Measurements from ENCODE around the gene RARRES2. TPM values are rescaled to one million over a fixed set of nuclear protein-coding genes. Genes with fewer than 3 reads are reported as not detected.

RARRES2 gene
- total RNA-seq, 1 donor from 2014 or later, result not detected

DNA sequence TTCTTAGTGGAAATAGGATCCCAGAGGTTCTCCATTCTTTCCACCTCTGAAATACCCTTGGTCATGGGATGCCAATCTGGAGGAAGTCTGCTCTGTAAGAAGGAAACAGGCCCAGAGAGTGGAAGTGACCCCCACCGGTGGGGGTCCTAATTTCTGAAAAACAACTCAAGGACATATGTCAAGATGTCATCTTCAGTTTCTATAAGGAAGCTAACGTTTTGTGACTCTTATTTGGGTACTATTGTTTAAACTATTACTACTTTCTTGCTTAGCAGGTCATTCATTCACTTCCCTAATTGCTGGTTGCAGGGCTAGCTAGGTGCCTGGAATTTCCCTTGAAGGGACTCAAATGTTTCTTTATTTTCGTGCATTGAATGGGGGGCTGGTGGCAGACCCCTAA is 35.8 kb upstream of the RARRES2 start:
- DNase-seq (ENCODE audit: low read depth, low spot score), result no peak

DNA sequence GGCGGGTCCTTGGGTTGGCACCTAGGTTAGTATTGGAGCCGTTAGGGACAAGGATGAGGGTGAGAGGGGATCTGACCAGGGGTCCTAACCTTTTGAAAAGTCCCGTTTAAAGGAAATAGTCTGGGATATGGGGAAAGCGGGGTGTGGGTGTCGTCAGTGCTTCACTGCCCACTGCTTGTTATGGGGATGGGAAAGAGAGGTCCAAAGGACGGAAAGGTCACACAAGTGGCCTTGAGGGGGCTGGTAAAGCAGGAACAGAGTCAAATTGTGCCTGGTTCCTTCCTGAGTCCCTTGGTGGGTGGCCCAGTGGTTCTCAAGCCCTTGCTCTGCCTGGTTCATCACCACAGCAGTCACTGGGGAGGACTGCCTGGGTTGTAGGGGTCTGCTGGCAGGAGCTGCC is 35.1 kb upstream of the RARRES2 start:
- no peak for DNase-seq (ENCODE audit: low read depth, low spot score)

DNA sequence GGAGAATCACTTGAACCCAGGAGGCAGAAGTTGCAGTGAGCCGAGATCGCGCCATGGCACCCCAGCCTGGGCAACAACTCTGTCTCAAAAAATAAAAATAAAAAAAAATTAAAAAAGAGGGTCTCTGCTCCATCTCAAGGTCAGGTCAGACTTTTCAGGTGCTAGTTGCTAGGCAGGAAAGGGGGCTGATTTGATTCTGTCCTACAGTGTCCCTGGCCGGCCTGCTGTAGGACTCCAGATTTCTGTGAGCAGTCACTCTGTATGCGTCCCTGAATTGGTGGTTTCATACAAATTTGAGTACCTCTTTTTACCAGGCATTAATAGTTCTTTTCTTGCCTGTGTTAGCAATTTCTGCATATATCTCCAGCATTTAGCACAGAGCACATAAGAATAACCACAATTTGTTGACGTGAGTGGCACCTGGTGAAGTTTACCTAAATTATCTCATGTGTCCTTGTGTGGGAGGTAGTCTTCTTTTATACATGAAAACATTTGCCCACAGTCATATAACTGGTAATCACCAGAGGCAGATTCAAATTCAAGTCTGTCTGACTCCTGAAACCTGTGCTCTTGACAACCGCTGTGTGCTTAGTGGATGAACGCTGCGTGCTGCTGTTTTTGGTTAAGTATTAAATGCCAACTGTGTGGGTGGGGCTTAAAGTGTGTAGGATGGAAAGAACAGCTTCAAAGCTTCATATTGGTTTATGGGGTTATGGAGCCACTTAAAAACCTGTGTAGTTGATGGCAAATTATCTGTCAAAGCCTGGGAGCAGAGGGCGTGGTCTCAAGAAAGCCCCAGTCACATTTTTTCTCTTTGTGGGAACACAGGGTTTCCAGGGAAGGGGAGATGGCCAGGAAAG is 34.5 kb upstream of the RARRES2 start:
- DNase-seq (ENCODE audit: low read depth, low spot score), result no peak

DNA sequence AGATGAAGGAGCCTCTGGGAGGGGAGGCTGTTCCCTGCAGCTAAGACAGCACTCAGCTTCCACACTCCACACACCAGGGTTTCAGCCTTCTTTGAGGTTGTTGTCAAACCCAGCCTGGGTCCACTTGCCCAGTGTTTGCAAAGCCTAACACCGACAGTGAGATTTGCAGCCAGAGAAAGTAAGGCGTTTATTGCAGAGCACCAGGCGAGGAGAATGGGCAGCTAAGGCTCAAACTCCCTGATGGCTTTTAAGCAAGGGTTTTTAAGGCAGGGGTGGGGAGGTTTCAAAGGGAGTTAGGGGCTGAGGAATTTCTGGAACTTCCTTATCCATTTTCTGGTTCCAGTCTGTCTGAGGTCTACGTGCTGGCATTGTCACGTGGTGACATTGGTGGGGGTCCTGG is 33.0 kb upstream of the RARRES2 start:
- DNase-seq (ENCODE audit: low read depth, low spot score), result no peak

DNA sequence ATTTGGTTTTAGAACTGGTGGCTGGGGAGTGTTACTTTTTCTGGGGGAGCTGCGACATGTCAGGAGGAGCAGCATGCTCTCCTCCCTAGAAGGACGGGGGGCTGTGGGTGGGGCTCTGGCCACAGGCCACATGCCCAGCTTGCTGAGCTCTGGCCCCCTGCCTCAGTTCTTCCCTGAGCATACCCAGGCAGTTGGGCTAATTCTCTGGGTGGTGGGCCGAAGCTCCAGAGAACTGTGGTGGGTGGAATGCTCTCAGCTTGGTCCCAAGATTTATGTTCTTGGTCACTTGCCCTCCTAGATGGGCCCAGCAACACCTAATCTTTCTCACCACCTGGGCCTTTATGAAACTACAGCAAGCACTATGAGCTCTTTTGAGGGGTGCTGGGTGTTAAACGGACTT is 32.6 kb upstream of the RARRES2 start:
- DNase-seq (ENCODE audit: low read depth, low spot score), result no peak

DNA sequence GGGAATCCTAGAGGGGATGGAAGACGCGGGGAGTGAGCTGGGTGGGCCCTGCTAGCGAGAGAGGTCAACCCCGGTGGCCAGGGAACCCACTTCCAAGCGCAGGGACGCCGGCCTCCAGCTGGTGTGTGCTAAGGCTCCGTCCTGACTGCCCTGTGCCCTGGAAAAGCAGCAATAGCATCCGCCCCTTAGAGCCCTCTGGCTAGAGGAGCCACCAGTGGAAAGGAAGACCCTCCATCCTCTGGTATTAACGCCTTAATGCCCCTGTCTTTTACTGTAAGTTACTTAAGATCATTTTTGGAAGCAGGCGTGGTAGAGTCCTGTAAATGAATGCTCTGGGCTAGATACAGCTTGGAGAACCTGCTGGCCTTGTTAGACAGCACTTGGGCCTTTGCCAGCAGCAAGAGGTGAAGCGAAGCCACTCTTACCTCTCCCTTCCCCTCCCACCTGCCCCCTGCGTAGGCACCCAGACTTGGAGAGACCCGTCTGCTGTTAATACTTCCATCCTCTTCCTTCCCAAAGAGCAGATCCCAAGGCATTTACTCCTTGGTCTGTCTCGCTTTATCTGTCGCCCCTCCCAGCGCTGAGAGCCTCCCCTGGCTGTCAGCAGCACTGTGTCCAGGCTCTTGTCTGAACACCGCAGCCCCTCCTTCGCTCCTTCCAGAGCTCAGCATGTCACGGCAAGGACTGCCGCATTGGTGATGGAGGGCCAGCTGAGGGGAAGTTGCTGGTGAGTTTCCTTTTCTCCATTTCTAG is 31.8 kb upstream of the RARRES2 start:
- DNase-seq (ENCODE audit: low read depth, low spot score), result no peak

DNA sequence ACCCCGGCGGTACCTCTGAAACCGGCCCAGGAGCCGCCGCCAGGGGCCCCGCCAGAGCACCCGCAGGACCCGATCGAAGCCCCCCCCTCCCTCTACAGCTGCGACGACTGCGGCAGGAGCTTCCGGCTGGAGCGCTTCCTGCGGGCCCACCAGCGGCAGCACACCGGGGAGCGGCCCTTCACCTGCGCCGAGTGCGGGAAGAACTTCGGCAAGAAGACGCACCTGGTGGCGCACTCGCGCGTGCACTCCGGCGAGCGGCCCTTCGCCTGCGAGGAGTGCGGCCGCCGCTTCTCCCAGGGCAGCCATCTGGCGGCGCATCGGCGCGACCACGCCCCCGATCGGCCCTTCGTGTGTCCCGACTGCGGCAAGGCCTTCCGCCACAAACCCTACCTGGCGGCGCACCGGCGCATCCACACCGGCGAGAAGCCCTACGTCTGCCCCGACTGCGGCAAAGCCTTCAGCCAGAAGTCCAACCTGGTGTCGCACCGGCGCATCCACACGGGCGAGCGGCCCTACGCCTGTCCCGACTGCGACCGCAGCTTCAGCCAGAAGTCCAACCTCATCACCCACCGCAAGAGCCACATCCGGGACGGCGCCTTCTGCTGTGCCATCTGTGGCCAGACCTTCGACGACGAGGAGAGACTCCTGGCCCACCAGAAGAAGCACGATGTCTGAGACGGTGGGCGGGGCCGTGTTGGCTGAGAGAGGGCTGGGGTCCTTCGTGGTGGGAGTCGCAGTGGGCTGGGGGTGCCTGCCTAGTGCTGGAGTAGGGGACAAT is 31.0 kb upstream of the RARRES2 start:
- no peak for DNase-seq (ENCODE audit: low read depth, low spot score)

DNA sequence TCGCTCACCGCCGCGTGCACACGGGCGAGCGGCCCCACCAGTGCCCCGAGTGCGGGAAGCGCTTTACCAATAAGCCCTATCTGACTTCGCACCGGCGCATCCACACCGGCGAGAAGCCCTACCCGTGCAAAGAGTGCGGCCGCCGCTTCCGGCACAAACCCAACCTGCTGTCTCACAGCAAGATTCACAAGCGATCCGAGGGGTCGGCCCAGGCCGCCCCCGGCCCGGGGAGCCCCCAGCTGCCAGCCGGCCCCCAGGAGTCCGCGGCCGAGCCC is 30.5 kb upstream of the RARRES2 start:
- DNase-seq (ENCODE audit: low read depth, low spot score), result no peak

DNA sequence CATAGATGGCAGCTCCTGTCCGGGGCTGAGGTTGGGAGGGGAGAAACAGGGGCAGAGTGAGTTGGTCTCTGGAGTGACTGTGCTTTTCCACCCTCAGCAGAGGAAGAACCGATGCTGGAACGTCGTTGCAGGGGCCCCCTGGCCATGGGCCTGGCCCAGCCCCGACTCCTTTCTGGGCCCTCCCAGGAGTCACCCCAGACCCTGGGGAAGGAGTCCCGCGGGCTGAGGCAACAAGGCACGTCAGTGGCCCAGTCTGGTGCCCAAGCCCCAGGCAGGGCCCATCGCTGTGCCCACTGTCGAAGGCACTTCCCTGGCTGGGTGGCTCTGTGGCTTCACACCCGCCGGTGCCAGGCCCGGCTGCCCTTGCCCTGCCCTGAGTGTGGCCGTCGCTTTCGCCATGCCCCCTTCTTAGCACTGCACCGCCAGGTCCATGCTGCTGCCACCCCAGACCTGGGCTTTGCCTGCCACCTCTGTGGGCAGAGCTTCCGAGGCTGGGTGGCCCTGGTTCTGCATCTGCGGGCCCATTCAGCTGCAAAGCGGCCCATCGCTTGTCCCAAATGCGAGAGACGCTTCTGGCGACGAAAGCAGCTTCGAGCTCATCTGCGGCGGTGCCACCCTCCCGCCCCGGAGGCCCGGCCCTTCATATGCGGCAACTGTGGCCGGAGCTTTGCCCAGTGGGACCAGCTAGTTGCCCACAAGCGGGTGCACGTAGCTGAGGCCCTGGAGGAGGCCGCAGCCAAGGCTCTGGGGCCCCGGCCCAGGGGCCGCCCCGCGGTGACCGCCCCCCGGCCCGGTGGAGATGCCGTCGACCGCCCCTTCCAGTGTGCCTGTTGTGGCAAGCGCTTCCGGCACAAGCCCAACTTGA is 29.9 kb upstream of the RARRES2 start:
- no peak for DNase-seq (ENCODE audit: low read depth, low spot score)

DNA sequence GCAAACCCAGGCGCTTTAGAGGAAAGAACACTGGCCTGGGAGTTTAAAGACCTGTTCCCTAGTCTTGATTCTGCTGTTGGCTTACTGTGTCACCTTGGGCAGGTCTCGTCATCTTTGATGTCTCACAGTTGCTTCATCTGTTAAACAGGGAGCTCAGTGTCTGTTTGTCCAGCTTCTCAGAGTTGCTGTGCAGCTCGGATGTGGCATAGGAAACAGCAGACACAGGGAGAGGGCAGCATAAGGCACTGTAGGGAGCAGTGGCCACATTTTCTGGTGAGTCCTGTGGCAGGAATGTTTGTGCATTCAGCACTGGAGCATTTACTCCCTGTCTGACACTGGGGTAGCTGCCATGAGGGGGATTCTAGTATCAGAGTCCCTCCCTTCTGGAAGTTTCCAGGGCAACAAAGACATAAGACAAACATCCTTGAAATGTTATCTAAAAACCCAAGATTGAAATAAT is 29.2 kb upstream of the RARRES2 start:
- DNase-seq (ENCODE audit: low read depth, low spot score), result no peak

DNA sequence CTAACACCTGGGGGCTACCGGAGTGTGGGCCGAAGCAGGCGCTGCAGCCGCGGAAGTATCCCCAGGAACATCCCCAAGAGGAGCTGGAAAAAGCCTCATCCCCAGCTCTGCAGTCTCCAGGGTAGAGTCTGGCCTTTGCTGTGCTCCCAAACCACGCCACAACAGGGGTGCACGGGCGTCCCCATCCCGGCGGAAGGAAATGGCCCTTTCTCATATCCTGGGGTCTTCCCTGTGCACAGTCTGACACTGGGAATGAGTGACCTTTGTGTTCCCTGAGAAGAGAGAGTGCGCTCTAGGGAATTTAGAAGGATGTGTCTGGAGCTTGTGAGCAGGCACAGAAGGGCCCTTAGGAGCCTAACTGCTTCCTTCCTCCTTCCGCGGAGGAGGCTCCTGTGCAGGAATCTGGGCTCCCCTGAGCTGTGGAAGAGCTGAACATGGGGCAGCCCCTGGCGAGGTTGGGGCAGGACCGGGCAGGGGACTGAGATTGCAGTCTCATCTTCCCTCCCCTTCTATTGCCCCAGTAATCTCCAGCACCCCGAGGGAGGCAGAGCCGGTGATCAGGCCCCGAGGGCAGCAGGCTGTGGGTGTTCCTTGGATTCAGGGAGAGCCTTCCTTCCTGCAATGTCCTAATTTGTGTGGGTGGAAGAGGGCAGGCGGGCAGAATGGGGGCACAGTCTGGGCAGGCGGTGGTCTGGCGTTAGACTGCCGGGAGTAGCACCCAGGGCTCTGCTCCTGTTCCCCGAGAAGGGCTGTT is 28.5 kb upstream of the RARRES2 start:
- DNase-seq (ENCODE audit: low read depth, low spot score), result no peak

DNA sequence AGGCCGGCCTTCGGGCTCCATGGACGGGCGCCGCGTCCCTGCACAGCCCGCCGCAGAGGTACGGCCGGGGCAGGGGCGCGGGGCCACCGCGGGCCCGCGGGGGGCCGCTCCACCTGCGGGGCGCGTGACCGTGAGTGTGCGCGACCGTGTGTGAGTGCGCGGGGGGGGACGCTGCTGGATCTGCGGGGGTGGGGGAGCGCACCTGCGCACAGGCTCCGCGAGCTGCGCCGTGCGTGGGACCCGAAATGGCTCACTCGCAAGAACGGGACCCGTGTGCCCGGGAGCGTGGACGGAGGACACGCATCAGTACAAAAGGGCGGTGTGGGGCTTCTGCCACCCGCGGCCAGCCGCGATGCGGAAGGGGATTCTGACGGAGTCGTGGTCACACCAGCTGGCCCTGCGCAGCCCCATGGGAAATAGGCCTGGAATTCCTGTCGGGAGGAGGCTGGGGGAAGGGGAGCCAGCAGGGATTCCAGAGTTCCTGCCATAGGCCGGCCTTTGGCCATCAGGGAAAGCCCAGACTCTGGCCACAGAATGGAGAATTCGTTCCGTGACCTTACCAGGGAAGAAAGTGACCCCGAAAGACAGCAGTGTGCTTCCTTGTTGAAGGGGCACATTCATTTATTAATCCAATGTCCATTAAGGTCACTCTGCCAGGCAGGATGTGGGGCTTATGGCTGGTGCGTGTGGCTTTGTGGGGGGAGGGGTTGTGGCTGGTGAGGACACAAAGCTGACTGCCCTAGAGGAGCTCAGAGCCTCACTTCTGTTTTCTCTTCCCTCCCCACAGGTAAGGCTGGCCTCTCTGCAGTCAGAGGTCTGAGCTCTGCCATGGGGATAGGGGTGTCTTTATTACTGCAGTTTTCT is 27.7 kb upstream of the RARRES2 start:
- no peak for DNase-seq (ENCODE audit: low read depth, low spot score)

DNA sequence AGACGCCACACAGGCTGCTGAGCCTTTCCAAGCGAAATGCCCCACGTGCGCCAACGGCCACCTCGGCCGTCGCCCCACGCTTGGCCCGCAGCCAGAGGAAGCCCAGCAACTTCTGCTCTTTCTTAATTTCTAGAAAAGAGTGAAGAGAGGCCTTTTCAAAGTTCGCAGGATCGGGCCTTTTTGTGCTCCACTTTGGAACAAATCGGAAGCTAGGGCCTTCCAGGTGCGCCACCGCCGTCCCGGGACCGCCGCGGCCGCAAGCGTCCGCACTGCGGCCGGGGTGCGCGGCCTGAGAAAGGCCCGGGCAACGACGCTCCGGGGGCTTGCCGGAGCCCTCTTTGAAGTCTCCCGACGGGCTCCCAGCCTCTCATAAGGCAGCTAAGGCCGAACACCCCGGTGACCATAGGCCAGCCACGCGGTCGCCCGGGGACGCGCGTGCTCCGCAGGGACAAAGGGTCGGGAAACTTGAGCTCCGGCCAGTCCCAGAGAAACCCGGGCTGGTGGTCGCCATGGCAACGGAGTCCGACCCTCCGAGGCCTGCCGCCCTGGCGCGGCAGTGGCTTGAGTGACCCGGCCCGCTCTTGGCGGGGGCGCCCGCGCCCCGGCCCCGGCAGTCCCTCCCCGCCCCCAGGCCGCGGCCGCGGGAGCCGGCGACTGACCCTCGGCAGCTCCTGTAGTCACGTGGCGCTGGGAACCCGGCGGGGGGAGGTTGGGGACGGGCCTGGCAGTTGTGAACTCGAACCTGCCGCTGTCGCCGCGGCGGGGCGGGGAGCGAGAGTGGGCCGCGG is 26.9 kb upstream of the RARRES2 start, which contains the start of gene REPIN1:
TSS of gene REPIN1 (plus strand) at position 727 of the 788 bp plus-strand sequence. CDS start 890 bp downstream, outside the sequence.
- peak; percentile 71 for DNase-seq (ENCODE audit: low read depth, low spot score)

DNA sequence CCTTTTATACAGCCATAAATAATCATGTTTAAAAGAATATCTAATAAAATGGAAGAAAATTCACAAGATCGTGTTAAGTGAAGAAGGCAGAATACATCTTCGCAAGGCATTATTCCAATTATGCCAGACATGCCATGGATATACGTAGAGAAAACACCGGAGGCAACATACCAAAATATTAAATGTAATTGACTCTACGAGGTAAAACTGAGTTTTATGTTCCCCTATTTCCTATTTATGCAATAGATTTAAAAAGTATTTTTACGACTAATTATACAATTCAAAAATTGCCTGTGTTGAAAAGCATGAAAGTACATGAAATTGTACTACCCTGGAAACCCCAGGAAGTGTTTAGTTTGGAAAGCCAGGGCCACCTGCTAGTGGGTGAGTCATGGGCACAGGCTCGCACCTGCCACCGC is 26.3 kb upstream of the RARRES2 start:
- DNase-seq (ENCODE audit: low read depth, low spot score), result no peak

DNA sequence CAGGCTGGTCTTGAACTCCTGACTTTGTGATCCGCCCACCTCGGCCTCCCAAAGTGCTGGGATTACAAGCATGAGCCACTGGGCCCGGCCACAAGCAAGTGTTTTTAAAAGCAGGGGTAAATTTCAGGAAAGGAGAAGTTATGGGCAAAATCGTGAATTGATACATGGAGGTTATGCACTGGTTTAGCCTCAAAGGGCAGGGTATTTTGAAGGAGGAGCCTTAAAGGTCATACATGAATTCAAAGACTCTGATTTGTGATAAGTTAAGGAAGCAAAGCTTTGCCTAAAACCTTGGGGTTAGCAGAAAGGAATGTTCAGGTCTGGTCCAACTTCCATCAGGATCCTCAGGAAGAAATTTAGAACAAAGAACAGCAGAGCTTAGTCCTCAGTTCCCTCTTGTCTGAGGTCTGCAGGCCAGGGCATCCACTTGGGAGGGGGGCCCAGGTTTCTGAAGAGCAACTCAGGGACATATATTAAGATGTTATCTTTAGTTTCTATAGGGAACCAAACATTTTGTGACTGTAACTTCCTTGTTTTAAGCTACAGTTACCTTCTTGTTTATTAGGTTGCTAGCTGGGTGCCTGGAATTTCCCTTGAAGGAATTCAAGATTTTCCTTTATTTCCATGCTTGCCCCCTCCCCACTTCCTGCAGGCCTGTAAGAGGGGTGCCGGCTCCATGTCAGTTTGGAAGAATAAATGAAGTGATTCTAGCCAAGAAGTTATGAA is 24.4 kb upstream of the RARRES2 start:
- DNase-seq (ENCODE audit: low read depth, low spot score), result no peak

DNA sequence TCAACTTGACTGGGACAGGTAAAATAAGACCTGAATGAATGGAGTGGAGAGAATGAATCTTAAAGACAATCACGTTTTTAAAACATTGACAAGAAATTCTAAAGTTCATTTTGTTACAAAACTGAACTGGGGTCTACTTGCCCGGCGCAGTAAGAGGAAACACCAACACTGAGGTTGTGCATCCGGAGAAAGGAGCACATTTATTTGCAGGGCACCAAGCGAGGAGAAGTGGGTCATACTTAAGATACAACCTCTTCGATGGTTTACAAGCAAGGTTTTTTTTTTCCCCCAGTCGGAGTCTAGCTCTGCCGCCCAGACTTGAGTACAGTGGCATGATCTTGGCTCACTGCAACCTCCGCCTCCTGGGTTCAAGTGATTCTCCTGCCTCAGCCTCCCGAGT is 23.8 kb upstream of the RARRES2 start:
- DNase-seq (ENCODE audit: low read depth, low spot score), result no peak

DNA sequence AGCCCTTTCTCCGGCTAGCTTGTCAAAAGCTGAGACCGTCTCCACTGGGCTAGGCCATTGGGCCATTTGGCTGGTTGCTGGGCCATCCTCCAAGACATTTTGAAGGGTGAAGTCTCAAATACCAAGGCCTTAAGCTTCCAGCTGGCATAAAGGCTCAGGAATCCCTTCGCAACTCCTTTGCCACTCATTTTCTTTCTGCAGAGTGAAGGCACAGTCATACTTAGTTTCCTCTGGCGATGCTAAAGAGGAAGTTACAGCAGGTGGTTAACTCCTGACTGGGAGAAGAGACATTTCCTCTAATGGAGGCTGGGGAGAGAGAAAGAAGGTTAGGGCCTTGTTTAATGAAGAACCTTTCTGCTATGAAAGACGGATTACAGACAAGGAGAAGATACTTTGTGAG is 22.4 kb upstream of the RARRES2 start:
- no peak for DNase-seq (ENCODE audit: low read depth, low spot score)

DNA sequence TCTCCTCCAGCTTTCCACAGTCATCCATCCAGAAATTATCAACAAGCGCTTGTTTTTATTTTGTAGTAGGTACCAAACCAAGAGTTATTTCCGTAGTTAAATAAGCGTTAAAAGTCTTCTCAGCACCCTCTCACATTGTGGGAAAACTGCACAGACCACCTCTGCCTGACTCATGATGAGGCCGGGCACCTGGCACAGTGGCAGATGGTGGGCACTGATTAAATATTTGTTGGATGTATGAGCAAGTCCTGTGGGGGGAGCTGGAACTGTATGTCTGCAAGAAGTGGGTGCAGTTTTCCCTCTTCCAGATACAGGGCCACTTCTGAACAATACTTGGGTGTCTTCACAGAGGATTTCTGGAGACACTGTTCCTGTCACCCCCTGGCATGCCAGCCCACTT is 21.9 kb upstream of the RARRES2 start:
- no peak for DNase-seq (ENCODE audit: low read depth, low spot score)

Measured in pulmonary artery endothelial cell (primary cell).